Smooth muscle cell (in vitro differentiated cells): ENCODE data around the gene NPM1. TPM values are rescaled to one million over a fixed set of nuclear protein-coding genes. Genes with fewer than 3 reads are reported as not detected.
A peak's percentile ranks its signal among the peaks of the same experiment; 100 is the strongest.

Source experiments
- DNase-seq: peaks from one replicate; lab custom pipeline; 2025; ENCODE audit not compliant: unreplicated experiment; lab: John Stamatoyannopoulos, UW
- H2AFZ ChIP-seq: fragments of 200-600 bp; sonication (generic); 2 replicates; pipeline ENCODE4 v1.6.0; 2016; ENCODE audit warnings: antibody characterized with exemption, low read depth, mild to moderate bottlenecking
- H3F3A ChIP-seq: fragments of 200-600 bp; sonication (generic); 2 replicates; pipeline ENCODE4 v1.6.0; 2017; ENCODE audit warnings: antibody characterized with exemption, low read depth
- H3K27ac ChIP-seq: fragments of 200-600 bp; sonication (generic); 2 replicates; pipeline ENCODE4 v1.5.1; 2016; ENCODE audit warnings: low read depth, mild to moderate bottlenecking
- H3K27me3 ChIP-seq: fragments of 200-600 bp; sonication (generic); 2 replicates; pipeline ENCODE4 v1.6.1; 2016; ENCODE audit warnings: low read depth, mild to moderate bottlenecking
- H3K36me3 ChIP-seq: fragments of 200-600 bp; sonication (generic); 2 replicates; pipeline ENCODE4 v1.5.1; 2016; ENCODE audit warnings: low read depth
- H3K4me1 ChIP-seq: fragments of 200-600 bp; sonication (generic); 2 replicates; pipeline ENCODE4 v1.5.1; 2016; ENCODE audit warnings: low read depth
- H3K4me2 ChIP-seq: fragments of 200-600 bp; sonication (generic); 2 replicates; pipeline ENCODE4 v1.6.0; 2016; ENCODE audit warnings: mild to moderate bottlenecking
- H3K4me3 ChIP-seq: fragments of 200-600 bp; sonication (generic); 2 replicates; pipeline ENCODE4 v1.5.1; 2016; ENCODE audit warnings: mild to moderate bottlenecking
- H3K79me2 ChIP-seq: fragments of 200-600 bp; sonication (generic); 2 replicates; pipeline ENCODE4 v1.6.0; 2016; ENCODE audit warnings: low read depth, mild to moderate bottlenecking
- H3K9ac ChIP-seq: fragments of 200-600 bp; sonication (generic); 2 replicates; pipeline ENCODE4 v1.6.0; 2016; ENCODE audit warnings: low read depth
- H3K9me3 ChIP-seq: fragments of 200-600 bp; sonication (generic); replicated peaks from 2 replicates; pipeline ENCODE4 v1.5.1; 2016; ENCODE audit warnings: low read depth
- H4K20me1 ChIP-seq: fragments of 200-600 bp; sonication (generic); 2 replicates; pipeline ENCODE4 v1.6.0; 2016; ENCODE audit warnings: low read depth
- CTCF ChIP-seq: fragments of 200-600 bp; sonication (generic); IDR thresholded peaks from 2 replicates; pipeline ENCODE4 v1.5.1; 2017; ENCODE audit warnings: borderline replicate concordance, mild to moderate bottlenecking, antibody characterized with exemption; ENCODE audit not compliant: insufficient read depth, poor library complexity, severe bottlenecking
- WGBS: methylation state at CpG from one replicate; pipeline ENCODE4 v1.1.7; 2016; ENCODE audit warnings: low lambda C conversion rate; 5-methylcytosine and 5-hydroxymethylcytosine counted together
- polyA plus RNA-seq: library from polyadenylated mRNA; unstranded; fragments of >200 nt; fragmentation: Nextera tagmentation; extraction: Ambion mirVana; gene quantifications from 2 replicates; pipeline ENCODE4 v1.2.1, GENCODE V29; 2016
- total RNA-seq: library from RNA; depleted of rRNA; stranded (reverse); fragments of >200 nt; gene quantifications from 2 replicates; pipeline ENCODE4 v1.2.3, GENCODE V29; 2014

Gene NPM1
- total and polyA plus RNA-seq, 2 experiments from 2014 or later, result 330 to 2,459 TPM

DNA sequence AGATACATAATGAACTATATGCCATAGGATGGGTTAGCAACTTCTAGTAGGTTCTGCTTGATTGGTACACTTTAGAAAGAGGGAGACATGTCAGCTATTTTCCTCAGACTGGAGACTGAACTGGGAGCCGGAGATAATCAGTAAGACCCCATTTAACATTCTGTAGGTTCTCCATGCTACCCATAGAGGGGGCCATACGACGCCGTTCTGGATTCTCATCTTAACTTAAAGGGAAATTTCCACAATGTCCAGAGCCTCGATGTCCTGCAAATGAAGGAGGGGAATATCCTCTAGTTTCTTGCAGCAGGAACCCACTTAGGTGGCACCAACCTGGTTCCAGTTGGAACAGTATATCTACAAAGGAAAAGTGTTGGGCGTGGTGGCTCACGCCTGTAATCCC, 22.3 kb upstream of the NPM1 start:
- no peak overlapping the region for H3K9ac ChIP-seq
- peak; percentile 42 for TF ChIP-seq CTCF
- no peaks in the 10 kb centered on the region for H3F3A ChIP-seq
- H3K79me2 ChIP-seq, result no peaks in the 10 kb centered on the region
- no peak overlapping the region for H3K4me2 ChIP-seq
- WGBS, result 41% methylated on average over 7 of the region's 7 CpGs
- no peaks in the 10 kb centered on the region for H4K20me1 ChIP-seq
- no peak overlapping the region for H3K4me3 ChIP-seq
- DNase-seq, result no peak
- no peaks in the 10 kb centered on the region for H3K36me3 ChIP-seq
- no peak overlapping the region for H2AFZ ChIP-seq
- no peaks in the 10 kb centered on the region for H3K27me3 ChIP-seq
- H3K27ac ChIP-seq, result no peak overlapping the region
- no peaks in the 10 kb centered on the region for H3K9me3 ChIP-seq
- H3K4me1 ChIP-seq, result no peaks in the 10 kb centered on the region

DNA sequence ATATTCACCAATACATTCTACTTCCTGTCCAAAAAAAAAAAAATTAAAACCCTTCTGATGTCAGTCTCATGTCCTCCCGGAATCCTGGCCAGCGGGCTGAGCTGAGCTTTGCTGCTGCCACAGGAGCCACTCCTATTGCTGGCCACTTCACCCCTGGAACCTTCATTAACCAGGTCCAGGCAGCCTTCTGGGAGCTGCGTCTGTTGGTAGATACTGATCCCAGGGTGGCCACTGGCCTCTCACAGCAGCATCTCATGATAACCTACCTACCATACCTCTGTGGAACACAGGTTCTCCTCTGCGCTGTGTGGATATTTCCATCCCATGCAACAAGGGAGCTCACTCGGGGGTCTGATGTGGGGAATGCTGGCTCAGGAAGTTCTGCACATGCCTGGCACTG, 21.0 kb upstream of the NPM1 start:
- H3K4me1 ChIP-seq, result no peaks in the 10 kb centered on the region
- no peak overlapping the region for H2AFZ ChIP-seq
- TF ChIP-seq CTCF, result no peak
- H3K9me3 ChIP-seq, result no peaks in the 10 kb centered on the region
- 92% methylated on average over 5 of the region's 5 CpGs for WGBS
- no peak overlapping the region for H3K4me3 ChIP-seq
- H3K4me2 ChIP-seq, result no peak overlapping the region
- H3K27me3 ChIP-seq, result peaks cover 4% of the 10 kb centered on the region
- no peaks in the 10 kb centered on the region for H3K79me2 ChIP-seq
- H3K9ac ChIP-seq, result no peak overlapping the region
- H3K27ac ChIP-seq, result no peak overlapping the region
- no peaks in the 10 kb centered on the region for H3F3A ChIP-seq
- no peaks in the 10 kb centered on the region for H4K20me1 ChIP-seq
- DNase-seq, result no peak
- H3K36me3 ChIP-seq, result no peaks in the 10 kb centered on the region

GRCh38 chr5:171367424-171368370, 20.0 kb upstream of the NPM1 start:
- Histone ChIP-seq H3K4me1 (no peaks in the 10 kb centered on the region), H3K36me3 (no peaks in the 10 kb centered on the region), H3K27ac (no peak overlapping the region), H3K79me2 (no peaks in the 10 kb centered on the region), H3K4me3 (no peak overlapping the region), H3F3A (no peaks in the 10 kb centered on the region), H2AFZ (no peak overlapping the region), H3K4me2 (no peak overlapping the region), H3K9ac (no peak overlapping the region), H3K27me3 (peaks cover 4% of the 10 kb centered on the region), H4K20me1 (no peaks in the 10 kb centered on the region), H3K9me3 (no peaks in the 10 kb centered on the region)
- DNase-seq, result no peak
- WGBS, result 77% methylated on average over 16 of the region's 16 CpGs
- TF ChIP-seq CTCF, result no peak
